CD4-positive, alpha-beta T cell treated with Interleukin-1 beta for 1 hour (primary cell): Measurements from ENCODE around the gene SHQ1.
A peak's percentile ranks its signal among the peaks of the same experiment; 100 is the strongest.
"Not testable (repeated sequence)": the region's sequence is repeated elsewhere in the genome, so short reads cannot be mapped to it uniquely, and the experiment has no call there.

Experiments used
- DNase-seq, 2 donors: peaks; one replicate each; pipeline ENCODE4 v3.0.0-alpha.2; 2020 to 2022

Gene SHQ1

GRCh38 chr3:72797773-72798543 is 50.3 kb downstream of the SHQ1 start:
- DNase-seq = no peak

- DNase-seq = no peak
Observed at GRCh38 chr3:72794079-72794478, 54.2 kb downstream of the SHQ1 start.

- DNase-seq = peak in 1 of 2 donors; percentile 1
Observed at GRCh38 chr3:72791161-72791560, 57.1 kb downstream of the SHQ1 start.

- DNase-seq = no peak
Observed at GRCh38 chr3:72789786-72790185, 58.5 kb downstream of the SHQ1 start.

- not testable (repeated sequence) for DNase-seq
Observed at GRCh38 chr3:72788232-72788631, 60.0 kb downstream of the SHQ1 start.

- DNase-seq = no peak
Observed at GRCh38 chr3:72786668-72787067, 61.6 kb downstream of the SHQ1 start.

- DNase-seq = no peak
Observed at GRCh38 chr3:72784226-72784625, 64.0 kb downstream of the SHQ1 start.

- no peak for DNase-seq
Observed at GRCh38 chr3:72782521-72782920, 65.7 kb downstream of the SHQ1 start.

- DNase-seq = no peak
Observed at GRCh38 chr3:72769758-72770540, 78.3 kb downstream of the SHQ1 start.

- DNase-seq = no peak
Observed at GRCh38 chr3:72768936-72769335, 79.3 kb downstream of the SHQ1 start.

GRCh38 chr3:72768481-72768880 is 79.8 kb downstream of the SHQ1 start:
- DNase-seq = no peak

- no peak for DNase-seq
Observed at GRCh38 chr3:72768006-72768441, 80.2 kb downstream of the SHQ1 start.

- DNase-seq = no peak
Observed at GRCh38 chr3:72766866-72767265, 81.4 kb downstream of the SHQ1 start.

- DNase-seq = no peak
Observed at GRCh38 chr3:72763751-72764440, 84.3 kb downstream of the SHQ1 start.

GRCh38 chr3:72761410-72761809 is 86.8 kb downstream of the SHQ1 start:
- DNase-seq = no peak

GRCh38 chr3:72760225-72760624 is 88.0 kb downstream of the SHQ1 start:
- no peak for DNase-seq

GRCh38 chr3:72756900-72757299 is 91.3 kb downstream of the SHQ1 start:
- DNase-seq = peak; percentile 44 to 62

GRCh38 chr3:72754582-72754981 is 93.7 kb downstream of the SHQ1 start:
- DNase-seq = no peak

GRCh38 chr3:72753495-72753894 is 94.8 kb downstream of the SHQ1 start:
- no peak for DNase-seq

GRCh38 chr3:72750405-72750965 is 97.8 kb downstream of the SHQ1 start:
- no peak for DNase-seq

- DNase-seq = peak; percentile 4 to 8
Observed at GRCh38 chr3:72748659-72749058, 99.6 kb downstream of the SHQ1 start.

GRCh38 chr3:72746430-72747411 is 101.5 kb downstream of the SHQ1 start:
- DNase-seq = no peak
